ENCODE results near the gene SPSB4.

Gene SPSB4

DNA sequence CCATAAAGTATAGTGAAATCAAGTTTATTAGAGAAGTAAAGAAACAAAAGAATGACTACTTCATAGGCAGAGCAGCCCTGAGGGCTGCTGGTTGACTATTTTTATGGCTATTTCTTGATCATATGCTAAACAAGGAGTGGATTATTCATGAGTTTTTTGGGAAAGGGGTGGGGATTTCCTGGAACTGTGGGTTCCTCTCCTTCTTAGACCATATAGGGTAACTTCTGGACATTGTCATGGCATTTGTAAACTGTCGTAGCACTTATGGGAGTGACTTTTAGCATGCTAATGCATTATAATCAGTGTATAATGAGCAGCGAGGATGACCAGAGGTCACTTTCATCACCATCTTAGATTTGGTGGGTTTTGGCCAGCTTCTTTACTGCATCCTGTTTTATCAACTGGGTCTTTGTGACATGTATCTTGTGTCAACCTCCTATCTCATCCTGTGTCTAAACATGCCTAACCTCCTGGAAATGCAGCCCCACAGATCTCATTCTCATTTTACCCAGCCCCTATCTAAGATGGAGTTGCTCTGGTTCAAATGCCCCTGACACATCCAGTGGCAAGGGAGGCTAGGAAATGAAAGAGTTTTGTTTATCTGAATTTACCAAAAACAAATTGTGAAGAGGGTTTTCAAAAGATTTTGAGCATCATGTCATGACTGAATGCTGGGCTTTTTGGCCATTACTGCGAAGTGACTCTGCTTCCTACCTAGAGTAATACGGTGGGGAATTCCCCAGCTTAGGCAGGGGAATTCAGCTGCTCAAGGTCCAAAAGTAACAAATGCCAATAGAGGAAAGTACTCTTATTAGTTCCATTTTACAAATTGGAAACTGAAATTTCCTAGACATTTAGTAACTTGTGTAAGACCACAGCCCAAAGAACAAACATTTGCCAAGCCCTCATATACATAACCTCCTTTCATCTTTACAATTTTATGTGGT, 6.2 kb upstream of the SPSB4 start:
- H3K4me3 ChIP-seq (ENCODE audit: low read length), result no peak overlapping the region
- no peak for TF ChIP-seq ZNF274 (IDR thresholded peaks at IDR 0.05; ENCODE audit: low read depth, low read length)

DNA sequence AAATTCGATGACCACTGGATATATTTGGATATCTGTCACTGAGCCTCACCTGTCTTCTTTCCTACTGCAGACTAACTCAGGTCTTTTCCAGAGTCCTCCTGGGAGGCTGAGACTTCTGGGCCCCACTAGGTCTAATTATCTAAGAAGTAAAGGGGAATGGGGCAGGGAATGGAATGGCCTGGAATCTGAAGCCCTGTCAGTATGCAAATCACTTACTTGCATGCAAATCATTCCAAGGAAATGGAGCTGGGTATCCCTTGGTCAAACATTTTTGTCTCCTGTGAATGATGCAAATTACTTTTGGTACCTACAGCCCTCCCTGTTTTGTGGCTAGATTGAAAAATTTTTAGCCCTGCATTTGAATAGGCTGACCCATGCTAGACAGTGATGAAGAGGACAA, 5.3 kb upstream of the SPSB4 start:
- TF ChIP-seq ZNF274 (IDR thresholded peaks at IDR 0.05; ENCODE audit: low read depth, low read length), result no peak
- H3K4me3 ChIP-seq (ENCODE audit: low read length), result no peak overlapping the region

DNA sequence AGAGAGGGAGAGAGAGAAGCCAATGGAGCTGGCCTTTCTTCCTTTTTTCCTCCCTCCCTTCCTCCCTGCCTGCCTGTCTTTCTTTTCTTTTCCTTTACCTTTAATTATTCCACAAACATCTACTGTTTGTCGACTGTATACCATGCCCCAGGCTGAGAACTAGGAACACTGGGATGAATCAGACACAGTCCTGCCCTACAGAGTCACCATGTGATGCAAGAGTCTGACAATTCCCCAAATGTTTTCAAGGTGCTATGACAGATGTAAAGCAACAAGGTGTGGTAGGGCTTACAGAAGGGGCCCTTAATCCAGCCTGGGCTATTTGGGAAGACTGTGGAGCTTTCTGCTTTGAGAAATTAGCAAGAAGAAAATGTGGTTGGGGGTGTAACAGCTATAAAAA, 4.0 kb upstream of the SPSB4 start:
- no peak overlapping the region for H3K4me3 ChIP-seq (ENCODE audit: low read length)
- TF ChIP-seq ZNF274 (IDR thresholded peaks at IDR 0.05; ENCODE audit: low read depth, low read length), result no peak

DNA sequence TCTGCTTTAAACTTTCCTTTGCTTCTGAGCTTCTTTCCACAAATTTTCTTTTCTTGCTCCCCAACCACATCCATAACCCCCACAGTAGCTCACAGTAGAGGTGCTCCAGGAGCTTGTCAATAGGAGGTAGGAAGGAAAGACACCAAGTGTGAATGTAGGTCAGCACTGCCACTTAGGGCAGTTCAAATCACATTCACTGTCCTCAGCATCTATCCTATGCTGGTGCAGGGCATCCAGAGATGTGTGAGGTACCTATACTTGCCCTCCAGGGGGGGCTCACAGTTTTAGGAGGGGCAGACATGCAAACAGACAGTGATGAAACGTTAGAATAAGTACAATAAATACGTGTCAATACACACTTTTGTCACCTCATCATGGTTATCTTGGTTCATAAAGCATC, 1.5 kb upstream of the SPSB4 start:
- H3K4me3 ChIP-seq (ENCODE audit: low read length), result no peak overlapping the region
- no peak for TF ChIP-seq ZNF274 (IDR thresholded peaks at IDR 0.05; ENCODE audit: low read depth, low read length)

DNA sequence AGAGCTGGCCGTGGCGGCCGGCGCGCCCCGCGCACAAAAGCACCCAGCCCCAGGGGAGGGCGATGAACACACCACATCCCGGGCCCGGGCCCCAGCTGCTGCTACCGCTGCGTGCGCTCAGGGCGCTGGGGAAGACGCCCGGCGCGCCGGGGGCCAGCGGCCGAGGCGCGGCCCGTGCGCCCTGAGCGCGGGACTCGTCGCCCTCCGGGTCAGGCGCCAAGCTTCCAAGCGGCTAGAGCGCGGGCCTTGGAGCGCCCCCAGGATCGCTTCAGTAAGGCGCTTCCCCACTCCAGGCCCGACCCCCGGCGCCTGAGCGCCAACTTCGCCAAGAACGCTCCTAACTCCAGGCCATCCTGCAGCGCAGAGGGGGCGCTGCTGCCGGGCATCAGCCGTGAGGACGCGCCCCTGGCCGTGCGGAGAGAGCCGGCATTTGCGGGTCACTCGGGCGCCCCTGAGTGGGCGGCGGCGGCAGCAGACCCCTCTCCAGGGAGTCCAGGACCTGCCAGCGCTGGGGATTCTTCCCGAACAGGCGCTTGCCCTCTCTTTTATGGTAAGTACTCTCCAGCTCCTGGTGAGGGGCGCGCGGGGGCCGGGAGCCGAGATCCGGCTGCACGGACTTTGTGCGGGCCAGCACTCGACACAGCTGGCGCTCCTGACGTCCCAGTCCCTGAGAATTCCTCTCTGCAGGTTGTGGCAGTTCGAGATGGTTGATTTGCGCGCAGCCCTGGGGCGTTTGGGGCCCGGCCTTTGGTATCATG, 475 bp downstream of the SPSB4 start:
- no peak for TF ChIP-seq ZNF274 (IDR thresholded peaks at IDR 0.05; ENCODE audit: low read depth, low read length)
- H3K4me3 ChIP-seq (ENCODE audit: low read length), result no peak overlapping the region

DNA sequence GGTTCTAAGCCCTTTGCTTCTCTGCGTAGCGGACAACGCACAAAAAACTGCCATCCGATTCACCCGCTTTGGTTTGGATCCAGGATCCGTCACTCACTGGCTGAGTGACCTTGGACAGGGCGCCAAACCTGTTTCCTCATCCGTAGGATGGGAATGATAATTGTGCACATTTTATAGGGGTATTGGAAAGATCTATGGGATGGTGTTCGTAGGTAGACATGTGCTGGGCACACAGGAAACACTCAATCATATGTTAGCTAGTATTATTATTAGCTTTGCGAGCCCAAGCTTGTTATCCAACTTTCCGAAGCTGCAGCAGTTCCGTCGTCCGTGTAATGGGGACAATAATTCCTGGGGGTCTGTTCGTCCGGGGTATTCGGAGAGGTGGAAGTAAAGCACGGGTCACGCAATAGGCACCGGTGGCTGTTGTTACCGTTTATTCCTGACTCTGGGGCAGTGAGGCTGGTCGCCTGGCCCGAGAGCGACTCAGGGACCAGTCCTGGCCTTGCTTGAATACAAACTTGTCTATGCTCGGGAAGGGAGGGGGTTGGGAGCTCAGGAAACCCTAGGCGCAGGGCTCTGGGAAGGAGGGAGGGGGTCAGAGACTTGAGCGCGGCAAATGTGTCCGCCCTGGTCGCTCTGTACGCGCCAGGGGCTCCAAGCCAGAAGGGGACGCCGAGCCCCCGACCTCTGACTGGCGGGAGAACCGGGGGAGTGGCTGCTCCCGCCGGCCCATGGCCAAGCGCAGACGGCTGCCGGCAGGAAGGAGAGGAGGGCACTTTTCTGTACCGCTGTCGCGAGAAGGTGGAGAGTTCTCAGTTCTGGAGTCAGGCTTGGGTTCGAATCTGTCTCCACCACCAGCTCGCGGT, 1.3 kb downstream of the SPSB4 start:
- H3K4me3 ChIP-seq (ENCODE audit: low read length), result no peak overlapping the region
- no peak for TF ChIP-seq ZNF274 (IDR thresholded peaks at IDR 0.05; ENCODE audit: low read depth, low read length)

DNA sequence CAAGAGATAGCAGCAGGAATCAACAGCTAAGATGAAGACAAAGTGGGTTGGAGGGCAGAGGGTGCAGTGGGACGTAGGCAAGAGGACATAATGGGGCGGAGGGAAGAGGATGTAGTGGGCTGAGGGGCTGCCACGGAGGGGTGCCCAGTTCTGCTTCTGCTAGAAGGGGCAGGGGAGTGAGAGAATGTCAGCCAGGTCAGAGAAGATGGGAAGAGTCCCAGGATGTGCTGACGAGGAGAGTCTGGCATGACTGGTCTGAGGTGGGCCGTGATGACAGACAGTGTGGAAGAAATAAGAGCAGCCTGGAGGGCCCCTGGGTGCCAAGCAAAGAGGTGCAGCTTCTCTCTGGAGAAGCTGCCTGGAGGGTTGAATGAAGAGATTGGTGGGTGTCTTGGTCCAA, 4.0 kb downstream of the SPSB4 start:
- TF ChIP-seq ZNF274 (IDR thresholded peaks at IDR 0.05; ENCODE audit: low read depth, low read length), result no peak
- no peak overlapping the region for H3K4me3 ChIP-seq (ENCODE audit: low read length)

DNA sequence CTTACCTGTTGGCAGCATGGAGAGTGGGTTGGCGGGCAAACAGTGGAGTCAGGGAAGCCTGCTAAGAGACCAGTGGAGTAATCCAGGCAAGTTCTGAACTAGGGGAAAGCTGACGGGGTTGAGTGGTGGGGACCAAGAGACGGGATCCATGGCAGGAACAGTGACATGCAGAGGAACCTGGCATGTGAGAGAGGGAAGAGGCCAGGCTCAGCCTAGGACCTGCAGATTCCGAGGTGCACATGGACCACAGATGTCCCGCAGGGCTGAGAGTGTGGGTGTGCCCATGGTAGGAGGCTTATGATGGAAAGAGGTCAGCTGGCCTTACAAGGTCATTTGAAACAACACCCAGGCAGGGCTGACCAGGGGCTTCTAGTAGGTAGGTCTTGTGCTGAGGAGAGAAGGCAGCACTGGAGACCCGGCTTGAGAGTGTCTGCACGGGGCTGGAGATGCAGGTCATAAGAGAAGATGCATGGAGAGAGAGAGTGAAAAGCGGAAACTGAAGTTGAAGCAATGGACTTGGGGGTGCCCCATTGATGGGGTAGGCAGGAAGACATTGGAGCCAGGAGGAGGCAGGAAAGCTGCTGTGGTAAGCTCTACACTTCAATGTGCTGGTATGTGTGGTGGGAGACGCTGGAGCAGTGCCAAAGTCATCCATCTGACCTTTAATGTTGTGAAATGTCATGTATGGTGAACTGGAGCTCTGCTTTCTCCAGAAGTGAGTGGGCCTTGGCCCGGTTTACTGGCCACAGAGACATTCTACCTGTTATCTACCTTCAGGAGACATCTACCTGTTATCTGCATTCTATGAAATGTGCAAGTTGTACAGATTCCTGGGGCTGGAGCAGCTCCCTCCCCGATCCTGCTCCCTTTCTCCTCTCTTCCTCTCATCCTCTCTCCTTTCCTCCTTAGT, 4.6 kb downstream of the SPSB4 start:
- H3K4me3 ChIP-seq (ENCODE audit: low read length), result no peak overlapping the region
- no peak for TF ChIP-seq ZNF274 (IDR thresholded peaks at IDR 0.05; ENCODE audit: low read depth, low read length)

DNA sequence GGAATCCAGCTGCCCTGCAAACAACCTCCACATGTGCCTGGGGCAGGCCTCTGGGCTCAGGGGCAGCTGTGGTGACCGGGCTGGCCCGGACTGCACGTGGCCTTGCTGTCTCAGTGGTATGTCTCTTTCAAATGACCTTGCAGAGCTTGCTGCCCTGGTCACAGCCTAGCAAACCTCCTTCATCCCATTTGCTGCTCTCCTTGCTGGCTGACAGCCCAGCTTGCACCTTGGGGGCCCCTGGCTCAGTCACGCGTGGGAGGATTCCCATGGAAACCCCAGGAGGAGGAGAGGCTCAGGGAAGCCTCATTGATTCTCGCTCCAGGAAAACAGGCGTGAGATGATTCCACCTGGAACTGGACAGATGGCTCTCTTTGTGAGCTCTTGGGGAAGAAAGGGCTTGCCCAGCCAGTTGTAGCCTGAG, 5.6 kb downstream of the SPSB4 start:
- no peak overlapping the region for H3K4me3 ChIP-seq (ENCODE audit: low read length)
- no peak for TF ChIP-seq ZNF274 (IDR thresholded peaks at IDR 0.05; ENCODE audit: low read depth, low read length)

DNA sequence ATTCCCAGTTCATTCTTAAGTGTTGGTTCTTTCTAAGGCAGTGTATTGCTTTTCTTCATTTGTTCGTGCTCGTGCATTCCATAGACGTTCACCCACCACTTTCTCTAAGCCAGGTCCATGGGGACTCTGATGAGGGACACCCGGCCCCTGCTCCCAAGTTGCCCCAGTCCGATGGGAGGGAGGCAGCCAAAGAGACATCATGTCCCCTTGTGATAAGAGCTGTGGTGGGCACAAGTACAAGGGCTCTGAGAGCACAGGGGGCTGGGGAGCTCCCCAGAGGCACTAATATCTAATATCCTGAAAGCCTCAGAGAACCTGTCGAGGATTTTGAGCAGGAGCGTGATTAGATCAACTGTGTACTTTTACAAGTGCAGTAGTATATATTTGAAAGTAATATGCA, 6.3 kb downstream of the SPSB4 start:
- H3K4me3 ChIP-seq (ENCODE audit: low read length), result no peak overlapping the region
- no peak for TF ChIP-seq ZNF274 (IDR thresholded peaks at IDR 0.05; ENCODE audit: low read depth, low read length)

DNA sequence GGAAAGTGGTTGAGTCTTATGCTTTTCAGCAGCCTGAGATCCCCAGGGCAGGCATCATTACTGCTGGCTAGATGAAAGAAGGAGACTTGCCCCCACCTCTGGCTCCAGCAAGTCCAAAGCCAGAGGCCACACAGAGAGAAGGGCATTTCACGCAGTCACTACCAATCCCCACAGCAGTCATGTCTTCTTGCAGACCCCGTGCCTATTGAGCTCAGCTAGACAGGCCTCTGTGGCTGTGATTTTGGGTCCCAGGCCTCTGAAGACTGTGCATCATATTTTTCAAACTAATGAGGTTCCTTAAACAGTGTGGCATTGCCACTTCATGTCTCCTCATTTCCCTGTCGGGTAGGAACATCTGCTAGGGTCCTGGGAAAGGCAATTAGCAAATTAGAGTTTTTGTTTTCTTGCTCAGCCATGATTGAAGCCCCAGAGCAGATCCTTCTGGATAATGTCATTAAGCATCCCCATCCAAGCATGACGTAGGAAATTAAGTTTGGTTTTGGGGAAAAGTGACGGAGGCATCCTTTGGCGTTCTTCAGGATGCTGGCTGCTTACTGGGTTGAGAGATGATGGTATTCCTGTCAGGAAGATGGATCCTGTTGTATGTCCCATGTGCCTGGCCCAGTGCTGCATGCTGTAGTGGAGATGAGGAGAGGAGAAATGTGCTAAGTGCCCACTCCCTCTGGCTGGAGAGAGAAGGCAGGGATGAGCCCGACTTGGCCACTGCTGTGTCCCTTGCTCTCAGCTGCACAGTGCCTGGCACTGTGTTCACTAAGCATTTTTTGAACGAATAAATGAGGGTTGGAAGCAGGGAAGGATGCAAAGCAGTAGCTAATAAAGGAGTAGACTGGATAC, 7.0 kb downstream of the SPSB4 start:
- TF ChIP-seq ZNF274 (IDR thresholded peaks at IDR 0.05; ENCODE audit: low read depth, low read length), result no peak
- no peak overlapping the region for H3K4me3 ChIP-seq (ENCODE audit: low read length)

DNA sequence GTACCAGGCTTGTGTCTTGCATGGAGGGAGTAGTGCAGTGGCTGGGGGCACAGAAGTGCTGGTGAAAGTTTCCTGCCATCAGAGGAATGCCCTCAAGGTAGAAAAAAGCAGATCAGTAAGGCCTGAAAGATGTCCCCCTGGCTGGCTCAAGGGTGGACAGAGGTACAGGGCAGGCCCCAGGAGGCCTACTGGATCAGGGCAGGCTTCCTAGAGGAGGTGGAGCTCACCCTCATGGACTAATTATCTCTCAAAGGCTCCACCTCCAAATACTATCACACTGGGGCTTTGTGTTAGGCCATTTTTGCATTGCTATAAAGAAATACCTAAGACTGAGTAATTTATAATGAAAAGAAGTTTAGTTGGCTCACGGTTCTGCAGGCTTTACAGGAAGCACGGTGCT, 7.8 kb downstream of the SPSB4 start:
- H3K4me3 ChIP-seq (ENCODE audit: low read length), result no peak overlapping the region
- TF ChIP-seq ZNF274 (IDR thresholded peaks at IDR 0.05; ENCODE audit: low read depth, low read length), result no peak

Data from GM08714 (cell line).